Neural cell (in vitro differentiated cells): ENCODE results near the gene UTP15. TPM values are rescaled to one million over a fixed set of nuclear protein-coding genes. Genes with fewer than 3 reads are reported as not detected.

Experiments used
- H2AFZ ChIP-seq: fragments of 200-600, 300-800 bp; sonication (generic), shearing (Covaris generic); 2 replicates; pipeline ENCODE4 v1.6.0; 2014; ENCODE audit warnings: low read depth, mild to moderate bottlenecking, antibody characterized with exemption, low read length, moderate library complexity
- H3F3A ChIP-seq: fragments of 200-600 bp; shearing (Covaris generic); 2 replicates; pipeline ENCODE4 v1.6.1; 2016; ENCODE audit warnings: mild to moderate bottlenecking, moderate library complexity, mixed read lengths, antibody characterized with exemption, low read length; ENCODE audit not compliant: insufficient read depth, poor library complexity, severe bottlenecking
- H3K27ac ChIP-seq: fragments of 200-600, 300-800 bp; sonication (generic), shearing (Covaris generic); 2 replicates; pipeline ENCODE4 v1.5.1; 2014; ENCODE audit warnings: mild to moderate bottlenecking, low read length, moderate library complexity
- H3K27me3 ChIP-seq: fragments of 300-800, 200-600 bp; sonication (generic), shearing (Covaris generic); 2 replicates; pipeline ENCODE4 v1.6.0; 2014; ENCODE audit warnings: mild to moderate bottlenecking, low read depth, low read length, moderate library complexity; ENCODE audit not compliant: insufficient read depth
- H3K36me3 ChIP-seq: fragments of 300-800, 200-600 bp; sonication (generic), shearing (Covaris generic); 2 replicates; pipeline ENCODE4 v1.5.1; 2014; ENCODE audit warnings: mild to moderate bottlenecking, antibody characterized with exemption, low read length, moderate library complexity; ENCODE audit not compliant: insufficient read depth
- H3K4me2 ChIP-seq: fragments of 300-800, 200-600 bp; sonication (generic), shearing (Covaris generic); 2 replicates; pipeline ENCODE4 v1.6.0; 2014; ENCODE audit warnings: mild to moderate bottlenecking, low read length
- H3K4me3 ChIP-seq: fragments of 300-800, 200-600 bp; sonication (generic), shearing (Covaris generic); 2 replicates; pipeline ENCODE4 v1.5.1; 2014; ENCODE audit warnings: mild to moderate bottlenecking, low read length, moderate library complexity
- H3K79me2 ChIP-seq: fragments of 200-600 bp; shearing (Covaris generic); replicated peaks from 2 replicates; pipeline ENCODE4 v1.6.0; 2014; ENCODE audit warnings: mild to moderate bottlenecking, low read length, moderate library complexity; ENCODE audit not compliant: insufficient read depth
- H3K9ac ChIP-seq: fragments of 300-800, 200-600 bp; sonication (generic), shearing (Covaris generic); 2 replicates; pipeline ENCODE4 v1.6.1; 2016; ENCODE audit warnings: mild to moderate bottlenecking, low read length, mixed read lengths
- H3K9me2 ChIP-seq: fragments of 200-600 bp; shearing (Covaris generic); 2 replicates; pipeline ENCODE4 v1.6.1; 2016; ENCODE audit warnings: mild to moderate bottlenecking, low read length, mixed read lengths; ENCODE audit not compliant: insufficient read depth
- H3K9me3 ChIP-seq: fragments of 200-600, 300-800 bp; sonication (generic), shearing (Covaris generic); 2 replicates; pipeline ENCODE4 v1.6.1; 2016; ENCODE audit warnings: mild to moderate bottlenecking, mixed run types, low read length, moderate library complexity, mixed read lengths
- H4K20me1 ChIP-seq: fragments of 200-600 bp; shearing (Covaris generic); 2 replicates; pipeline ENCODE4 v1.6.1; 2016; ENCODE audit warnings: mild to moderate bottlenecking, mixed run types; ENCODE audit not compliant: insufficient read depth
- CTCF ChIP-seq: fragments of 450-650 bp; IDR thresholded peaks from 2 replicates; pipeline ENCODE4 v1.5.1; 2014; ENCODE audit warnings: antibody characterized with exemption, mild to moderate bottlenecking, moderate library complexity; ENCODE audit not compliant: poor library complexity, severe bottlenecking
- EP300 ChIP-seq: fragments of 450-650 bp; conservative IDR thresholded peaks from 2 replicates; pipeline ENCODE4 v1.6.1; 2014; ENCODE audit warnings: antibody characterized with exemption, mild to moderate bottlenecking, moderate library complexity; ENCODE audit not compliant: poor library complexity, severe bottlenecking
- EZH2 ChIP-seq: fragments of 200-600, 300-800 bp; shearing (Covaris generic), sonication (generic); IDR thresholded peaks from 2 replicates; pipeline ENCODE4 v1.6.1; 2014; ENCODE audit warnings: antibody characterized with exemption, low read length, borderline replicate concordance, mild to moderate bottlenecking; ENCODE audit not compliant: insufficient read depth, poor library complexity, severe bottlenecking
- MXI1 ChIP-seq: fragments of 450-650 bp; conservative IDR thresholded peaks from 2 replicates; pipeline ENCODE4 v1.6.1; 2014; ENCODE audit warnings: antibody characterized with exemption, mild to moderate bottlenecking; ENCODE audit not compliant: poor library complexity, severe bottlenecking
- POLR2AphosphoS5 ChIP-seq: IDR thresholded peaks from 2 replicates; pipeline ENCODE4 v1.6.1; 2012
- RAD21 ChIP-seq: fragments of 450-650 bp; conservative IDR thresholded peaks from 2 replicates; pipeline ENCODE4 v1.6.1; 2014; ENCODE audit warnings: antibody characterized with exemption, mild to moderate bottlenecking, moderate library complexity
- REST ChIP-seq: IDR thresholded peaks from 2 replicates; pipeline ENCODE4 v1.6.1; 2012; ENCODE audit warnings: borderline replicate concordance
- SMC3 ChIP-seq: fragments of 450-650 bp; conservative IDR thresholded peaks from 2 replicates; pipeline ENCODE4 v1.6.1; 2014; ENCODE audit warnings: antibody characterized with exemption, mild to moderate bottlenecking, moderate library complexity; ENCODE audit not compliant: poor library complexity
- TAF1 ChIP-seq: IDR thresholded peaks from 2 replicates; pipeline ENCODE4 v1.6.1; 2012; ENCODE audit warnings: low read depth
- polyA plus RNA-seq: library from polyadenylated mRNA; depleted of rRNA; stranded (reverse); fragments of >200 nt; gene quantifications from 2 replicates; pipeline ENCODE4 v1.2.3, GENCODE V29; 2014

UTP15 gene
- polyA plus RNA-seq, 1 donor from 2014 or later: 18.1 TPM

- H2AFZ ChIP-seq: peak overlapping the region; percentile 54
- peak overlapping the region; percentile 85 for H3K27ac ChIP-seq
- peaks cover 44% of the 10 kb centered on the region for H3K79me2 ChIP-seq
- no peaks in the 10 kb centered on the region for H3K27me3 ChIP-seq
- peak overlapping the region; percentile 80 for H3K4me3 ChIP-seq
- no peaks in the 10 kb centered on the region for H3K36me3 ChIP-seq
- H3K9me2 ChIP-seq: no peaks in the 10 kb centered on the region
- H3F3A ChIP-seq: no peaks in the 10 kb centered on the region
- H3K4me2 ChIP-seq: peak overlapping the region; percentile 100
- no peaks in the 10 kb centered on the region for H4K20me1 ChIP-seq
- H3K9ac ChIP-seq: peak overlapping the region; percentile 85
- TF ChIP-seq EZH2 (no peak), POLR2AphosphoS5 (no peak)
- no peaks in the 10 kb centered on the region for H3K9me3 ChIP-seq
Observed at GRCh38 chr5:73565969-73566547, 515 bp downstream of the UTP15 start.

GRCh38 chr5:73582285-73583145, 17.0 kb downstream of the UTP15 start:
- no peaks in the 10 kb centered on the region for H3K79me2 ChIP-seq
- H3K9me2 ChIP-seq: no peaks in the 10 kb centered on the region
- no peak overlapping the region for H3K9ac ChIP-seq
- H3K4me2 ChIP-seq: no peak overlapping the region
- H3K27me3 ChIP-seq: no peaks in the 10 kb centered on the region
- peaks cover 12% of the 10 kb centered on the region for H3K36me3 ChIP-seq
- TF ChIP-seq MXI1 (no peak), REST (no peak), SMC3 (no peak), EP300 (no peak), RAD21 (no peak), EZH2 (no peak), CTCF (no peak), TAF1 (no peak), POLR2AphosphoS5 (no peak)
- H3K27ac ChIP-seq: no peak overlapping the region
- H3K9me3 ChIP-seq: no peaks in the 10 kb centered on the region
- H2AFZ ChIP-seq: no peak overlapping the region
- no peaks in the 10 kb centered on the region for H3F3A ChIP-seq
- no peak overlapping the region for H3K4me3 ChIP-seq
- no peaks in the 10 kb centered on the region for H4K20me1 ChIP-seq
